HS-27A (cell line): ENCODE results near the gene BNIP5.

ENCODE experiments used
- DNase-seq: peaks from one replicate; pipeline ENCODE4 v3.0.0-alpha.2; 2012; ENCODE audit warnings: low read depth, missing footprints

Gene BNIP5

DNA sequence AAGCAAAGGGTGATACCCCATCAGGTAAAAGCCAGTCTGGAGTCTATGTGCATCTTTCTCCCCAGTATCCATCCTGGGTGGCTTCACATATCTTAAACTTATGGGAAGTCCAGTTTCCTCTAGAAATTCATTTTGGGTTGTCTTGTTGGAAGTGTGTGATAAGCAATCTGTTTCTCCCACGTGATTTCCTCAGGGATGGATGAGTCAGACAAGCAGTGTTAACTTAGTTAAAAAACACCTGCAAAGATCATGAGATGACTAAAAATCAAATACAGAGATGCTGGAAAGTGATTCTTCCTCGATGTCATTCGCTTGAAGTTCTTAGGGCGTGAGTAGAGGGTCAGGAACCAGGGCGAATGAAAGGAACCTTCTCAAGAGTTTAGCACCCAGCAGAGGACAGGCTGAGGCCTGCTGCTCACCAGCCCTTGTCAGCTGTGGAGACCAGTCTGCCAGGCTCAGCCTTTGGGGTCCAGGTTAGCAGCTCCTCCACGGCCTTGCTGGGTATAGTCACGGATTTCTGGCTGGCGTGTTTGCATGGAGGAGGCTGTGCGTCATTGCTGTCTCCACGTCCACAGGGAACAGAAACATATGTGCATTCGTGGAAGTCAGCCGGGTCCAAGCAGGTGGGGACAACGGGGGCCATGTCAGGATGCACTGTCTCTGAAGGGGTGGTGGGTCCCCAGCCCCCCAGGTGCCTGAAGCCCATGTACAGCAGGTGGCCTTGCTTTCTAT is 69.6 kb downstream of the BNIP5 start:
- no peak for DNase-seq
